HS-5 (cell line): ENCODE results near the gene BRK1.
"Not testable (repeated sequence)": the region's sequence is repeated elsewhere in the genome, so short reads cannot be mapped to it uniquely, and the experiment has no call there.

Experiments
- DNase-seq: peaks from one replicate; pipeline ENCODE4 v3.0.0-alpha.2; 2012; ENCODE audit warnings: low read depth

Gene BRK1

GRCh38 chr3:10115326-10116137, at the start of gene BRK1:
TSS of gene BRK1 (plus strand) at chr3:10115675. CDS start at chr3:10115702, 27 bp downstream.
- peak; percentile 84 for DNase-seq

GRCh38 chr3:10070077-10070476, 45.4 kb upstream of the BRK1 start:
- not testable (repeated sequence) for DNase-seq

- DNase-seq, result peak; percentile 13
Measured at GRCh38 chr3:10074666-10075065, 40.8 kb upstream of the BRK1 start.

- DNase-seq, result no peak
Measured at GRCh38 chr3:10081871-10082270, 33.6 kb upstream of the BRK1 start.

- no peak for DNase-seq
Measured at GRCh38 chr3:10085738-10086137, 29.7 kb upstream of the BRK1 start.

GRCh38 chr3:10088256-10088655, 27.2 kb upstream of the BRK1 start:
- DNase-seq, result no peak

GRCh38 chr3:10090179-10090578, 25.3 kb upstream of the BRK1 start:
- DNase-seq, result no peak

GRCh38 chr3:10090774-10091173, 24.7 kb upstream of the BRK1 start:
- DNase-seq, result not testable (repeated sequence)

GRCh38 chr3:10091387-10091786, 24.1 kb upstream of the BRK1 start:
- not testable (repeated sequence) for DNase-seq

- no peak for DNase-seq
Measured at GRCh38 chr3:10093678-10094077, 21.8 kb upstream of the BRK1 start.

GRCh38 chr3:10099041-10099440, 16.4 kb upstream of the BRK1 start:
- DNase-seq, result no peak

GRCh38 chr3:10106919-10107318, 8.6 kb upstream of the BRK1 start:
- no peak for DNase-seq

- DNase-seq, result no peak
Measured at GRCh38 chr3:10108091-10108490, 7.4 kb upstream of the BRK1 start, which contains the start of gene FANCD2OS. TSS of gene FANCD2OS (minus strand) at chr3:10108255. CDS start at chr3:10104774, 3,481 bp downstream.

- peak; percentile 18 for DNase-seq
Measured at GRCh38 chr3:10116138-10116460, 624 bp downstream of the BRK1 start.

GRCh38 chr3:10116928-10117327, 1.5 kb downstream of the BRK1 start:
- no peak for DNase-seq

- DNase-seq, result no peak
Measured at GRCh38 chr3:10119376-10119775, 3.9 kb downstream of the BRK1 start.

- no peak for DNase-seq
Measured at GRCh38 chr3:10121064-10121463, 5.6 kb downstream of the BRK1 start.

- DNase-seq, result no peak
Measured at GRCh38 chr3:10122724-10123123, 7.2 kb downstream of the BRK1 start.

GRCh38 chr3:10135872-10136271, 20.4 kb downstream of the BRK1 start:
- DNase-seq, result not testable (repeated sequence)

- DNase-seq, result no peak
Measured at GRCh38 chr3:10136426-10137005, 21.0 kb downstream of the BRK1 start.

- DNase-seq, result no peak
Measured at GRCh38 chr3:10137178-10137577, 21.7 kb downstream of the BRK1 start.

- no peak for DNase-seq
Measured at GRCh38 chr3:10140996-10141546, 25.6 kb downstream of the BRK1 start.
